MM.1S (cell line): ENCODE measurements around the gene SMR3A.

ENCODE experiments used
- DNase-seq: peaks from one replicate; pipeline ENCODE4 v3.0.0-alpha.2; 2015
- H2AFZ ChIP-seq: fragments of 300-600 bp; sonication (generic); 2 replicates; pipeline ENCODE4 v1.6.0; 2016; ENCODE audit warnings: antibody characterized with exemption, low read length
- H3F3A ChIP-seq: fragments of 300-600 bp; sonication (generic); 2 replicates; pipeline ENCODE4 v1.6.1; 2016; ENCODE audit warnings: mild to moderate bottlenecking, antibody characterized with exemption, low read length, moderate library complexity, mixed read lengths; ENCODE audit not compliant: insufficient read depth
- H3K27ac ChIP-seq: fragments of 300-600 bp; sonication (generic); 2 replicates; pipeline ENCODE4 v1.5.1; 2016; ENCODE audit warnings: mild to moderate bottlenecking, low read length
- H3K27me3 ChIP-seq: fragments of 300-600 bp; sonication (generic); replicated peaks from 2 replicates; pipeline ENCODE4 v1.6.0; 2016; ENCODE audit warnings: low read length; ENCODE audit not compliant: insufficient read depth
- H3K36me3 ChIP-seq: fragments of 300-600 bp; sonication (generic); replicated peaks from 2 replicates; pipeline ENCODE4 v1.6.1; 2016; ENCODE audit warnings: mild to moderate bottlenecking, low read length, mixed read lengths; ENCODE audit not compliant: insufficient read depth
- H3K4me1 ChIP-seq: fragments of 300-600 bp; sonication (generic); 2 replicates; pipeline ENCODE4 v1.6.1; 2016; ENCODE audit warnings: low read length, mixed read lengths
- H3K4me2 ChIP-seq: fragments of 300-600 bp; sonication (generic); 2 replicates; pipeline ENCODE4 v1.6.0; 2016; ENCODE audit warnings: low read depth, low read length
- H3K4me3 ChIP-seq: fragments of 300-600 bp; sonication (generic); 2 replicates; pipeline ENCODE4 v1.5.1; 2016; ENCODE audit warnings: low read length, mixed read lengths
- H3K79me2 ChIP-seq: fragments of 300-600 bp; sonication (generic); 2 replicates; pipeline ENCODE4 v1.6.1; 2016; ENCODE audit warnings: mixed run types, low read length, mixed read lengths
- H3K9ac ChIP-seq: fragments of 300-600 bp; sonication (generic); 2 replicates; pipeline ENCODE4 v1.6.1; 2016; ENCODE audit warnings: low read length, mixed read lengths
- H3K9me2 ChIP-seq: fragments of 300-600 bp; sonication (generic); replicated peaks from 2 replicates; pipeline ENCODE4 v1.6.1; 2016; ENCODE audit warnings: mild to moderate bottlenecking, low read length, mixed read lengths; ENCODE audit not compliant: insufficient read depth
- H3K9me3 ChIP-seq: fragments of 300-600 bp; sonication (generic); replicated peaks from 2 replicates; pipeline ENCODE4 v1.6.1; 2016; ENCODE audit warnings: mild to moderate bottlenecking, low read length, mixed read lengths; ENCODE audit not compliant: insufficient read depth
- H4K20me1 ChIP-seq: fragments of 300-600 bp; sonication (generic); 2 replicates; pipeline ENCODE4 v1.6.1; 2016; ENCODE audit warnings: mild to moderate bottlenecking, low read length, moderate library complexity, mixed read lengths; ENCODE audit not compliant: insufficient read depth
- CTCF ChIP-seq: fragments of 300-600 bp; sonication (generic); IDR thresholded peaks from 2 replicates; pipeline ENCODE4 v1.5.1; 2016; ENCODE audit warnings: antibody characterized with exemption, low read length, mixed read lengths
- EZH2 ChIP-seq: fragments of 300-600 bp; sonication (generic); optimal IDR thresholded peaks from 2 replicates; pipeline ENCODE3; 2017; ENCODE audit warnings: low read depth, mild to moderate bottlenecking, antibody characterized with exemption, low read length, mixed read lengths
- EZH2phosphoT487 ChIP-seq: fragments of 300-600 bp; sonication (generic); IDR thresholded peaks from 2 replicates; pipeline ENCODE4 v1.6.1; 2018; ENCODE audit warnings: antibody characterized with exemption, low read length

Gene SMR3A

DNA sequence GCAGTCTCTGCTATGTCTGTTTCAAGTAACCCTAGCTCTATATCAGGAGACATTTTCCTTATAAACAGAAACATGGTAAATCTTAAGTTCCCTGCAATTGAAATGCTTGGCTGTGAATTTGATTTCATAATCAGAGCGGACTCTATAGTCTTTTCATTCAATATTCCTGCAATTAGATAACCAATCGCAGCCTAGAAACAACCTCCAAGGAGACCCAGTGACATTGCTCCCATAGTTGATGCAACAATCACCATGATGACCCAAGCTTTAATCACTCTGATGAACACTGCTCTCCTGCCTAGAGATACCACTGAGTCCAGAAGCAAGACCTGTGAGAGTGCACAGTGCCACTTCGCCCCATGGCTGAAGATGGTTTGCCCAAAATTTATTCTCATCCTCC, 25.9 kb upstream of the SMR3A start, which contains the start of gene CABS1:
Gene CABS1, plus strand, starts transcription at position 301 of the 400 bp plus-strand sequence. Its CDS starts 59 bp downstream, at position 360.
- no peaks in the 10 kb centered on the region for H3K79me2 ChIP-seq
- no peak within 1 kb of the TSS for H2AFZ ChIP-seq
- no peak within 1 kb of the TSS for H3K4me3 ChIP-seq
- no peaks in the 10 kb centered on the region for H3K27me3 ChIP-seq
- H3K27ac ChIP-seq: no peak within 1 kb of the TSS
- H3K4me2 ChIP-seq: no peak within 1 kb of the TSS
- no peak for DNase-seq
- TF ChIP-seq EZH2 (no peak), CTCF (no peak), EZH2phosphoT487 (no peak)
- no peaks in the 10 kb centered on the region for H3F3A ChIP-seq
- H3K4me1 ChIP-seq: no peaks in the 10 kb centered on the region
- no peak within 1 kb of the TSS for H3K9ac ChIP-seq
- H4K20me1 ChIP-seq: no peaks in the 10 kb centered on the region
- no peaks in the 10 kb centered on the region for H3K36me3 ChIP-seq
- no peaks in the 10 kb centered on the region for H3K9me3 ChIP-seq
- no peaks in the 10 kb centered on the region for H3K9me2 ChIP-seq

DNA sequence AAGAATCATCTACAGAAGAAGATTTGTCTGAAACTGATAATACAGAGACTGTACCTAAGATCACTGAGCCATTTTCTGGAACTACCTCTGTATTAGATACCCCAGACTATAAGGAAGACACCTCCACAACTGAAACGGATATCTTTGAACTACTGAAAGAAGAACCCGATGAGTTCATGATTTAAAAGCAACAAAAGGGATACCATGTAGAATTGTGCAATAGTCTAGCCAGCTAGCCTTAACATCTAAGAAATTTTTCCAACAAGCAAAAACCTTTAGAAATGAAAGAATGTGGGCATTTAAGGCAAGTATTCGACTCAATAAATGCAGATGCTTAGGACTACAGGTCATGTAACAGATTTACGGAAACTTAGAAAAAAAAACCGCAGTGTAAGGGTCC, 24.5 kb upstream of the SMR3A start:
- H3K9ac ChIP-seq: no peak overlapping the region
- H3K9me2 ChIP-seq: no peaks in the 10 kb centered on the region
- no peaks in the 10 kb centered on the region for H3K4me1 ChIP-seq
- no peak overlapping the region for H2AFZ ChIP-seq
- no peaks in the 10 kb centered on the region for H3K79me2 ChIP-seq
- no peaks in the 10 kb centered on the region for H3K9me3 ChIP-seq
- H3K27me3 ChIP-seq: no peaks in the 10 kb centered on the region
- TF ChIP-seq EZH2 (no peak), CTCF (no peak), EZH2phosphoT487 (no peak)
- DNase-seq: no peak
- H3K4me2 ChIP-seq: no peak overlapping the region
- H3K4me3 ChIP-seq: no peak overlapping the region
- no peaks in the 10 kb centered on the region for H3K36me3 ChIP-seq
- H3K27ac ChIP-seq: no peak overlapping the region
- no peaks in the 10 kb centered on the region for H4K20me1 ChIP-seq
- H3F3A ChIP-seq: no peaks in the 10 kb centered on the region

DNA sequence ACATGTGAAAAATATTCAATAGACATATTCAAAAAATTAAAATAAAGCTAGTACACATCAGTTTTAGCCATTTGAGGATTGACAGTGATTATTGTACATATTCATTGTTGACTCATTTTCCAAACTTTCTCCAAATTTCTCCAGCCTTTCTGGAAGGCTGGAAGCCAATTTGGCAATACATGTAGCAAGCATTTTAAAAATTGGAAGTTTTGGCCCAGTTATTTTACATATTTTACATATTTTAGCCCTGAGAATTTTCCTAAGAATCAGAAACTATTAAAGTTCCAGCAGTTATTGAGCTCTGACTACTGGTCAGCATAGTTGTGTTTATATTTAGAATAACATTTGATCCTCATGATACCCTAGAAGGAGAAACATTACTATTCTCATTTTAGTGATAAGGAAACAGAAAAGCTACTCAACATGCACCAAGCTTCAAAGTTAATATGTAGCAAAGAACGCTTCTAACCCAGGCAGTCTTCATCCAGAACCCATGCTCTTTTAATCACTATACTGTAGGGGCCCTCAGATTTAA, 22.6 kb upstream of the SMR3A start:
- Histone ChIP-seq H3K27ac (no peak overlapping the region), H3F3A (no peaks in the 10 kb centered on the region), H3K9me3 (no peaks in the 10 kb centered on the region), H3K4me2 (no peak overlapping the region), H4K20me1 (no peaks in the 10 kb centered on the region), H3K9ac (no peak overlapping the region), H3K36me3 (no peaks in the 10 kb centered on the region), H3K4me3 (no peak overlapping the region), H3K27me3 (no peaks in the 10 kb centered on the region), H3K9me2 (no peaks in the 10 kb centered on the region), H3K4me1 (no peaks in the 10 kb centered on the region), H3K79me2 (no peaks in the 10 kb centered on the region), H2AFZ (no peak overlapping the region)
- no peak for DNase-seq
- TF ChIP-seq EZH2phosphoT487: no peak

DNA sequence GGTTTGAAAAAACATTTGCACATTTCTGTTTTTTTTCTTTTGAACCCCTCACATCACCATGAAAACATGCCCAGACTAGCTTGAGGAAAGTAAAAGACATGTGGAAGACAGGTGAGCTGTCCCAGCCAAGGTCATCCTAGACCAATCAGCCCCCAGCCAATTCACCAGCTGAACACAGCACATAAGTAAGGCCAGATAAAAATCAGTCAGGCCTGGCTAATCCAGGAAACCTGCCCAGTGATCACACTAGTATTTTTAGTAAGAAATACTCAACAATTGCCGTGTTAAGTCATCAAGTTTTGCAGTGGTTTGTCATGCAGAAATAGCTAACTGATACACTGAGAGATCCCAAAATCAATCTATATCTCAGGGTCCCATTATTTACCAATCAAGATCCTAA, 4.4 kb upstream of the SMR3A start:
- Histone ChIP-seq H3K79me2 (no peaks in the 10 kb centered on the region), H3K9me2 (no peaks in the 10 kb centered on the region), H2AFZ (no peak overlapping the region), H3K4me3 (no peak overlapping the region), H3F3A (no peaks in the 10 kb centered on the region), H3K27me3 (no peaks in the 10 kb centered on the region), H3K27ac (no peak overlapping the region), H3K36me3 (no peaks in the 10 kb centered on the region), H3K9me3 (no peaks in the 10 kb centered on the region), H3K4me1 (no peaks in the 10 kb centered on the region), H4K20me1 (no peaks in the 10 kb centered on the region), H3K9ac (no peak overlapping the region), H3K4me2 (no peak overlapping the region)
- no peak for DNase-seq
- TF ChIP-seq CTCF (no peak), EZH2 (no peak), EZH2phosphoT487 (no peak)
